Mesendoderm (in vitro differentiated cells): ENCODE data around the gene FXR1.

Source experiments
- DNase-seq: peaks from one replicate; pipeline ENCODE4 v3.0.0; 2013
- H2AK5ac ChIP-seq: 2 replicates; pipeline ENCODE4 v1.6.1; 2013; ENCODE audit warnings: low read length, inconsistent platforms
- H2BK120ac ChIP-seq: 2 replicates; pipeline ENCODE4 v1.6.1; 2013; ENCODE audit warnings: low read depth, mild to moderate bottlenecking, low read length, moderate library complexity, mixed read lengths
- H2BK15ac ChIP-seq: replicated peaks from 2 replicates; pipeline ENCODE4 v1.6.1; 2013; ENCODE audit warnings: low read depth, mild to moderate bottlenecking, moderate library complexity
- H2BK5ac ChIP-seq: 2 replicates; pipeline ENCODE4 v1.6.1; 2013; ENCODE audit warnings: low read length, inconsistent platforms
- H3K18ac ChIP-seq: 2 replicates; pipeline ENCODE4 v1.6.1; 2013; ENCODE audit warnings: mild to moderate bottlenecking, low read length, mixed read lengths
- H3K23ac ChIP-seq: one replicate; pipeline ENCODE4 v1.6.1; 2013; ENCODE audit warnings: low read length
- H3K27ac ChIP-seq: 2 replicates; pipeline ENCODE4 v1.5.1; 2013; ENCODE audit warnings: low read depth, mild to moderate bottlenecking, inconsistent platforms, low read length, moderate library complexity
- H3K27me3 ChIP-seq: 2 replicates; pipeline ENCODE4 v1.6.1; 2013; ENCODE audit warnings: low read length, control low read depth, mild to moderate bottlenecking, inconsistent platforms; ENCODE audit not compliant: insufficient read depth, poor library complexity
- H3K36me3 ChIP-seq: 2 replicates; pipeline ENCODE4 v1.6.1; 2013; ENCODE audit warnings: low read length, inconsistent platforms; ENCODE audit not compliant: control insufficient read depth, insufficient read depth
- H3K4ac ChIP-seq: one replicate; pipeline ENCODE4 v1.6.1; 2013; ENCODE audit warnings: low read depth, mild to moderate bottlenecking, low read length, moderate library complexity
- H3K4me1 ChIP-seq: 2 replicates; pipeline ENCODE4 v1.6.1; 2013; ENCODE audit warnings: low read depth, low read length, inconsistent platforms; ENCODE audit not compliant: control insufficient read depth
- H3K4me2 ChIP-seq: 2 replicates; pipeline ENCODE4 v1.6.1; 2013; ENCODE audit warnings: low read length
- H3K4me3 ChIP-seq: 2 replicates; pipeline ENCODE4 v1.5.1; 2013; ENCODE audit warnings: mild to moderate bottlenecking, low read length
- H3K56ac ChIP-seq: one replicate; pipeline ENCODE4 v1.6.1; 2013; ENCODE audit warnings: low read length
- H3K79me1 ChIP-seq: 2 replicates; pipeline ENCODE4 v1.6.1; 2013; ENCODE audit warnings: low read length, inconsistent platforms
- H3K79me2 ChIP-seq: 2 replicates; pipeline ENCODE4 v1.6.1; 2013; ENCODE audit warnings: mild to moderate bottlenecking, low read length; ENCODE audit not compliant: control insufficient read depth, insufficient read depth
- H3K9ac ChIP-seq: 2 replicates; pipeline ENCODE4 v1.6.1; 2013; ENCODE audit warnings: low read length, inconsistent platforms
- H4K5ac ChIP-seq: one replicate; pipeline ENCODE4 v1.6.1; 2013; ENCODE audit warnings: low read length
- H4K8ac ChIP-seq: one replicate; pipeline ENCODE4 v1.6.1; 2013; ENCODE audit warnings: low read depth, mild to moderate bottlenecking, control low read depth, low read length, moderate library complexity
- WGBS: extraction: QIAGEN DNeasy Blood & Tissue Kit; methylation state at CpG from one replicate; pipeline ENCODE4 v1.1.7; 2013; ENCODE audit warnings: low lambda C conversion rate, missing lambda C conversion rate; ENCODE audit not compliant: insufficient coverage; ENCODE audit errors: extremely low coverage; 5-methylcytosine and 5-hydroxymethylcytosine counted together

FXR1 gene

DNA sequence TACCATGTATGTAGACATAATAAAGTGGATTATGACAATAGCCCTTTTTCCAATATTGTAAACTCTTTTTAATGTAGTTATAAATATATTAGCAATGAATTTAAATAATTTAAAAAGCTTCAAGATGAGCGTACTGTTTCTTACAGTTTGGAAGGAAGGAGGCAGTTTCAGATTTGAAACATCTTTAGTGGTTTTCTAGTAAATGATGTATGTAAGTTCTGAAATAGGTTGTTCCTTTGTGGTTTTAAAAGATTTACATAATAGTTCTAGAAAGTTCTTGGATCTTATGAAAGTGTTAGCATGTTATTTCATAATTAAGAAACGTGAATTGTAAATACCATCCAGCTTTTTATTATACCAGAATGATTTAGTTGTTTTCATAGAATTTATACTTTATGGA lies 61.1 kb downstream of the FXR1 start:
- WGBS, result no CpG with 5 or more reads among the region's 2 CpGs
- H3K36me3 ChIP-seq, result peaks cover 1% of the 10 kb centered on the region

DNA sequence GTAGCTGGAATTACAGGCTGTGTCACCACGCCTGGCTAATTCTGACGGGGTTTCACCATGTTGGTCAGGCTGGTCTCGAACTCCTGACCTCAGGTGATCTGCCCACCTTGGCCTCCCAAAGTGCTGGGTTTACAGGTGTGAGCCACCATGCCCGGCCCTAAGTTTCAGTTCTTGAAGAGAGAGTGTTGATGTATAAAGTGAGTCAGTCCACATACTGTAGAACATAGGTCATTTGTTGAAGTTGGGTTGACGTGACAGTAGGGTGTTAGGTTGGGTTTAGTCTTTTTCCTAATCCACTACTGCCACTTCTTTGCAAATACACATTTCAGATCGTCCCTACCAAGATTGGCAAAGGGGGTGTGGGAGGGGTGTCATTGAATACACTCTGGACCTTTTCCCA lies 61.8 kb downstream of the FXR1 start:
- Histone ChIP-seq H3K23ac (no peak overlapping the region), H2BK5ac (no peak overlapping the region), H3K27ac (no peak overlapping the region), H3K4me1 (no peaks in the 10 kb centered on the region), H3K56ac (no peak overlapping the region), H3K79me2 (no peaks in the 10 kb centered on the region), H2AK5ac (no peak overlapping the region), H3K4me2 (no peak overlapping the region), H4K8ac (no peak overlapping the region), H3K79me1 (no peaks in the 10 kb centered on the region), H4K5ac (no peak overlapping the region), H3K18ac (no peak overlapping the region), H3K9ac (no peak overlapping the region), H2BK120ac (no peak overlapping the region), H2BK15ac (no peak overlapping the region), H3K4ac (no peak overlapping the region), H3K36me3 (peaks cover 1% of the 10 kb centered on the region), H3K27me3 (no peaks in the 10 kb centered on the region), H3K4me3 (no peak overlapping the region)
- no CpG with 5 or more reads among the region's 6 CpGs for WGBS
- DNase-seq, result no peak

More for the DNA sequence above, 61.1 kb downstream of the FXR1 start:
- Histone ChIP-seq H2BK120ac (no peak overlapping the region), H3K9ac (no peak overlapping the region), H3K27ac (no peak overlapping the region), H2AK5ac (no peak overlapping the region), H3K4me2 (no peak overlapping the region), H4K5ac (no peak overlapping the region), H3K79me1 (no peaks in the 10 kb centered on the region), H3K18ac (no peak overlapping the region), H3K4me1 (no peaks in the 10 kb centered on the region), H3K79me2 (no peaks in the 10 kb centered on the region), H3K23ac (no peak overlapping the region), H4K8ac (no peak overlapping the region), H3K4ac (no peak overlapping the region), H2BK15ac (no peak overlapping the region), H2BK5ac (no peak overlapping the region), H3K56ac (no peak overlapping the region), H3K4me3 (no peak overlapping the region), H3K27me3 (no peaks in the 10 kb centered on the region)
- DNase-seq, result no peak

DNA sequence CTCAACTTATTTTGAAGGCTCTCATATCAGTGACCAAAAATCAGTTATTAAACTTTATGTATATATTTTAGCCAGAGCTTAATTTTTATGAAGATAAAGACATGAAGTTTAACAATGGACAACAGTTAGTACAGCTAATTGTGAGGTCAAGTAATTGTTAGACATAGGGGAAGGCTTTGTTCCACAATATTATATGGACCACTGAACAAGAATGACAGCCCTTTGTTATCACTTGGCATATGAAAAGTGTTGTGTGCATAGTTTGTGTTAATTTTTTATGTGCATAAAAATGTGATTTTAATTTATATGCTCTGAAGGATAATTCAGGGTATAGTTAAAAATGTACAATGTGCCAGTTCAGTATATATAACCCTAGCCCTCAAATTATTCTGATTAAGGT lies 65.0 kb downstream of the FXR1 start:
- H2BK5ac ChIP-seq, result no peak overlapping the region
- no peak overlapping the region for H3K18ac ChIP-seq
- H3K79me1 ChIP-seq, result no peaks in the 10 kb centered on the region
- no peaks in the 10 kb centered on the region for H3K36me3 ChIP-seq
- H3K4me3 ChIP-seq, result no peak overlapping the region
- H3K27ac ChIP-seq, result no peak overlapping the region
- H2AK5ac ChIP-seq, result no peak overlapping the region
- no peaks in the 10 kb centered on the region for H3K4me1 ChIP-seq
- no peak overlapping the region for H2BK120ac ChIP-seq
- H2BK15ac ChIP-seq, result no peak overlapping the region
- H3K27me3 ChIP-seq, result no peaks in the 10 kb centered on the region
- no peak overlapping the region for H3K23ac ChIP-seq
- no peak overlapping the region for H3K9ac ChIP-seq
- no peaks in the 10 kb centered on the region for H3K79me2 ChIP-seq
- no peak overlapping the region for H3K56ac ChIP-seq
- no peak for DNase-seq
- H3K4me2 ChIP-seq, result no peak overlapping the region
- H3K4ac ChIP-seq, result no peak overlapping the region
- H4K8ac ChIP-seq, result no peak overlapping the region
- H4K5ac ChIP-seq, result no peak overlapping the region

DNA sequence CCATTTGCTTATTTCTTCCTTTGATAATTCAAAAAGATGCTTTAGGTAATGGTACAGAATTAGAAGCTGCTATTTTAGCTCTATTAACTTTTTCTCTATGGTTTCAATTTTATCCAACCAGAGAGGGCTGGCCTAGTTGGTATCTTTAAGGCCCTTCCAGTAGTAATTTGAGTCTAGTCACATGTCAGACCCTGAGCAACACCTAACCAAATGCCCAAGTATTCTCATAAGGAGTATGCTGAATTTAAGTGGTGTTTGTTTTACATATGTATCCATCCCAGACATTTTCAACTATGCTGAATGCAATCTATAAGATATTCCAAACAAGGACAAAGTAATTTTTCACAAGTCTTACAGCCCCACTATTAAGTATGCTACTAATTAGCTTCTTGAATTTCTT lies 67.5 kb downstream of the FXR1 start:
- no peak overlapping the region for H3K56ac ChIP-seq
- no peak for DNase-seq

DNA sequence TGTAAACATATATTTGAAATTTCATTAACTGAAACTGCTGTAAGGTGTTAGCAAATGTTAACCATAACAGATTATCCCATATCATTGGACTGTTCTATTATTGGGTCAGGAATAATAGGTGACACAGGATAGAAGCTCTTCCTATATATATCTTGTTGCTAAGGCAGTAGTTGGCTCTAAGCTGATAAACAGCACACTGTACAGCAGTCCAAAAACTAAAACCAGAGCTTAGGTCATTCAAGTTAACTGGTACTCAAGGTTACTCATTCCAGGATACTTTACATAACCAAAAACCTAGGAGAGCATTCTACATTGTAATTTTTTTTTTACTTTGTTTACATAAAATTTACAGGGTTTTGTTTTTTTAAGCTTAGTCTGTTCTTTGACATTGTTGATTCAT lies 68.1 kb downstream of the FXR1 start:
- no peak overlapping the region for H4K8ac ChIP-seq
- no peak overlapping the region for H4K5ac ChIP-seq
- no peak overlapping the region for H3K56ac ChIP-seq
- H2BK120ac ChIP-seq, result no peak overlapping the region
- no peak overlapping the region for H3K9ac ChIP-seq
- H3K79me2 ChIP-seq, result no peaks in the 10 kb centered on the region
- H3K4me3 ChIP-seq, result no peak overlapping the region
- H2BK15ac ChIP-seq, result no peak overlapping the region
- no peaks in the 10 kb centered on the region for H3K4me1 ChIP-seq
- no peak overlapping the region for H3K4ac ChIP-seq
- H3K79me1 ChIP-seq, result no peaks in the 10 kb centered on the region
- no peak overlapping the region for H3K18ac ChIP-seq
- H3K27me3 ChIP-seq, result no peaks in the 10 kb centered on the region
- H2BK5ac ChIP-seq, result no peak overlapping the region
- H2AK5ac ChIP-seq, result no peak overlapping the region
- H3K36me3 ChIP-seq, result no peaks in the 10 kb centered on the region
- no peak overlapping the region for H3K23ac ChIP-seq
- no peak overlapping the region for H3K4me2 ChIP-seq
- no peak for DNase-seq
- no peak overlapping the region for H3K27ac ChIP-seq

More for the DNA sequence above, 67.5 kb downstream of the FXR1 start:
- H4K5ac ChIP-seq, result no peak overlapping the region
- no peaks in the 10 kb centered on the region for H3K79me1 ChIP-seq
- no peak overlapping the region for H2BK5ac ChIP-seq
- H2BK120ac ChIP-seq, result no peak overlapping the region
- no peaks in the 10 kb centered on the region for H3K4me1 ChIP-seq
- no peak overlapping the region for H3K18ac ChIP-seq
- no peak overlapping the region for H3K9ac ChIP-seq
- H3K79me2 ChIP-seq, result no peaks in the 10 kb centered on the region
- no peak overlapping the region for H4K8ac ChIP-seq
- H3K4me3 ChIP-seq, result no peak overlapping the region
- no peaks in the 10 kb centered on the region for H3K27me3 ChIP-seq
- H3K23ac ChIP-seq, result no peak overlapping the region
- no peak overlapping the region for H3K4ac ChIP-seq
- no peaks in the 10 kb centered on the region for H3K36me3 ChIP-seq
- H2BK15ac ChIP-seq, result no peak overlapping the region
- H3K27ac ChIP-seq, result no peak overlapping the region
- H3K4me2 ChIP-seq, result no peak overlapping the region
- H2AK5ac ChIP-seq, result no peak overlapping the region

DNA sequence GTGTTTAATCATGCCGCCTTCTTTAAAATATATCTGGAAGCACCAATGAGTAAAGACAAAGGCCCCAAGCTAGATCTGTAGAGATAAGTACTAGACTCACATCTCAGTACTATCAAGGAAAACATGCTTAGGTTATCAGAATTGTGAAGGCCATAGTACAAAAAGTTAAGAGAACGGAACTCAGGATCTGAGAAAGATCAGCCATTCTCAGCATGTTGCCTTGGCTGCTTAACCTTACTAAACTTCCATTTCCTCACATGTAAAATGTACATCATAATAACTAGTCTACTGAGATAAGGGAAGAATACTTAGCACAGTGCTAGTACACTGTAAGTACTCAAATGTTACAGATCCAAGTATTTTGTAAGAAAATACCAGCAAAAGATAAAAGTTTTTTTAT lies 69.4 kb downstream of the FXR1 start:
- H3K4me2 ChIP-seq, result no peak overlapping the region
- H3K9ac ChIP-seq, result no peak overlapping the region
- no peak overlapping the region for H3K4ac ChIP-seq
- H4K5ac ChIP-seq, result no peak overlapping the region
- H2BK5ac ChIP-seq, result no peak overlapping the region
- H3K4me1 ChIP-seq, result no peaks in the 10 kb centered on the region
- no peak overlapping the region for H3K27ac ChIP-seq
- H3K36me3 ChIP-seq, result no peaks in the 10 kb centered on the region
- H3K79me2 ChIP-seq, result no peaks in the 10 kb centered on the region
- no peaks in the 10 kb centered on the region for H3K27me3 ChIP-seq
- no peak for DNase-seq
- no peak overlapping the region for H2AK5ac ChIP-seq
- H3K4me3 ChIP-seq, result no peak overlapping the region
- H4K8ac ChIP-seq, result no peak overlapping the region
- H2BK120ac ChIP-seq, result no peak overlapping the region
- WGBS, result no CpG with 5 or more reads among the region's 2 CpGs
- H3K23ac ChIP-seq, result no peak overlapping the region
- no peak overlapping the region for H3K56ac ChIP-seq
- no peak overlapping the region for H2BK15ac ChIP-seq
- no peak overlapping the region for H3K18ac ChIP-seq
- H3K79me1 ChIP-seq, result no peaks in the 10 kb centered on the region
